Ectodermal cell (in vitro differentiated cells): ENCODE measurements around the gene MAP1B.
A peak's percentile ranks its signal among the peaks of the same experiment; 100 is the strongest.

ENCODE experiments used
- H3K27ac ChIP-seq: 2 replicates; pipeline ENCODE4 v1.7.0; 2013; ENCODE audit warnings: mild to moderate bottlenecking, low read depth, low read length; ENCODE audit not compliant: insufficient read depth, poor library complexity, severe bottlenecking
- H3K27me3 ChIP-seq: 2 replicates; pipeline ENCODE4 v1.7.0; 2013; ENCODE audit warnings: mild to moderate bottlenecking, low read length; ENCODE audit not compliant: insufficient read depth, control insufficient read depth, poor library complexity, severe bottlenecking
- H3K36me3 ChIP-seq: one replicate; pipeline ENCODE4 v1.7.0; 2013; ENCODE audit warnings: low read length; ENCODE audit not compliant: control insufficient read depth, insufficient read depth
- H3K4me1 ChIP-seq: one replicate; pipeline ENCODE4 v1.7.0; 2013; ENCODE audit warnings: low read length; ENCODE audit not compliant: control insufficient read depth, insufficient read depth
- H3K4me3 ChIP-seq: 2 replicates; pipeline ENCODE4 v1.7.0; 2013; ENCODE audit warnings: low read depth, low read length, control low read depth; ENCODE audit not compliant: insufficient read depth
- H3K9me3 ChIP-seq: 2 replicates; pipeline ENCODE4 v1.7.0; 2013; ENCODE audit warnings: mild to moderate bottlenecking, low read length, moderate library complexity; ENCODE audit not compliant: control insufficient read depth
- WGBS, 2 experiments: methylation state at CpG; one replicate each; pipeline ENCODE4 v1.1.7; 2013; ENCODE audit warnings: missing lambda C conversion rate in 2 of 2; 5-methylcytosine and 5-hydroxymethylcytosine counted together

Gene MAP1B

GRCh38 chr5:72156946-72157624 lies 49.8 kb downstream of the MAP1B start:
- Histone ChIP-seq H3K36me3 (no peaks in the 10 kb centered on the region), H3K4me1 (peaks cover 18% of the 10 kb centered on the region), H3K4me3 (no peak overlapping the region), H3K9me3 (no peaks in the 10 kb centered on the region), H3K27me3 (no peaks in the 10 kb centered on the region), H3K27ac (no peak overlapping the region)
- 76 to 83% methylated on average over 3 to 4 of the region's 5 CpGs for WGBS, 2 experiments

GRCh38 chr5:72157625-72157962 lies 50.3 kb downstream of the MAP1B start:
- Histone ChIP-seq H3K4me1 (peaks cover 16% of the 10 kb centered on the region), H3K4me3 (no peak overlapping the region), H3K36me3 (no peaks in the 10 kb centered on the region), H3K27ac (no peak overlapping the region), H3K9me3 (no peaks in the 10 kb centered on the region), H3K27me3 (no peaks in the 10 kb centered on the region)
- 88 to 99% methylated on average over 3 of the region's 3 CpGs for WGBS, 2 experiments

GRCh38 chr5:72159501-72159911 lies 52.2 kb downstream of the MAP1B start:
- no peaks in the 10 kb centered on the region for H3K9me3 ChIP-seq
- no peak overlapping the region for H3K27ac ChIP-seq
- H3K36me3 ChIP-seq = no peaks in the 10 kb centered on the region
- peaks cover 14% of the 10 kb centered on the region for H3K4me1 ChIP-seq
- no peak overlapping the region for H3K4me3 ChIP-seq
- 89 to 95% methylated on average over 3 of the region's 3 CpGs for WGBS, 2 experiments
- no peaks in the 10 kb centered on the region for H3K27me3 ChIP-seq

- H3K4me3 ChIP-seq = no peak overlapping the region
- H3K4me1 ChIP-seq = peaks cover 16% of the 10 kb centered on the region
- no peaks in the 10 kb centered on the region for H3K27me3 ChIP-seq
- H3K9me3 ChIP-seq = no peaks in the 10 kb centered on the region
- WGBS, 2 experiments = 91 to 94% methylated on average over 1 of the region's 1 CpG
- peak overlapping the region; percentile 12 for H3K27ac ChIP-seq
- H3K36me3 ChIP-seq = no peaks in the 10 kb centered on the region
Measured at GRCh38 chr5:72160329-72160728, 53.1 kb downstream of the MAP1B start.

- Histone ChIP-seq H3K27ac (no peak overlapping the region), H3K4me1 (peaks cover 22% of the 10 kb centered on the region), H3K27me3 (no peaks in the 10 kb centered on the region), H3K36me3 (no peaks in the 10 kb centered on the region), H3K9me3 (no peaks in the 10 kb centered on the region), H3K4me3 (no peak overlapping the region)
Measured at GRCh38 chr5:72160959-72161358, 53.7 kb downstream of the MAP1B start.

- Histone ChIP-seq H3K9me3 (no peaks in the 10 kb centered on the region), H3K4me1 (peaks cover 25% of the 10 kb centered on the region), H3K4me3 (no peak overlapping the region), H3K27me3 (no peaks in the 10 kb centered on the region), H3K36me3 (no peaks in the 10 kb centered on the region), H3K27ac (no peak overlapping the region)
- WGBS, 2 experiments = 93 to 94% methylated on average over 4 of the region's 4 CpGs
Measured at GRCh38 chr5:72161951-72162350, 54.7 kb downstream of the MAP1B start.

GRCh38 chr5:72163349-72163983 lies 56.2 kb downstream of the MAP1B start:
- Histone ChIP-seq H3K36me3 (no peaks in the 10 kb centered on the region), H3K27ac (no peak overlapping the region), H3K9me3 (no peaks in the 10 kb centered on the region), H3K4me1 (peaks cover 31% of the 10 kb centered on the region), H3K4me3 (no peak overlapping the region), H3K27me3 (no peaks in the 10 kb centered on the region)
- WGBS, 2 experiments = 100% methylated on average over 1 to 2 of the region's 2 CpGs

- Histone ChIP-seq H3K27ac (peak overlapping the region; percentile 81), H3K9me3 (no peaks in the 10 kb centered on the region), H3K4me1 (peaks cover 39% of the 10 kb centered on the region), H3K27me3 (no peaks in the 10 kb centered on the region), H3K36me3 (no peaks in the 10 kb centered on the region), H3K4me3 (no peak overlapping the region)
- WGBS, 2 experiments = 41 to 53% methylated on average over 15 of the region's 15 CpGs
Measured at GRCh38 chr5:72166070-72166979, 59.0 kb downstream of the MAP1B start.

GRCh38 chr5:72167257-72167656 lies 60.0 kb downstream of the MAP1B start:
- no peak overlapping the region for H3K27ac ChIP-seq
- no peaks in the 10 kb centered on the region for H3K36me3 ChIP-seq
- H3K27me3 ChIP-seq = no peaks in the 10 kb centered on the region
- H3K4me3 ChIP-seq = no peak overlapping the region
- no CpG with 5 or more reads among the region's 1 CpG for WGBS, 2 experiments
- H3K9me3 ChIP-seq = no peaks in the 10 kb centered on the region
- peaks cover 39% of the 10 kb centered on the region for H3K4me1 ChIP-seq

- H3K4me1 ChIP-seq = peaks cover 39% of the 10 kb centered on the region
- H3K27ac ChIP-seq = no peak overlapping the region
- H3K4me3 ChIP-seq = no peak overlapping the region
- H3K27me3 ChIP-seq = no peaks in the 10 kb centered on the region
- H3K36me3 ChIP-seq = no peaks in the 10 kb centered on the region
- no peaks in the 10 kb centered on the region for H3K9me3 ChIP-seq
- WGBS, 2 experiments = 91 to 95% methylated on average over 7 to 8 of the region's 8 CpGs
Measured at GRCh38 chr5:72167804-72168203, 60.5 kb downstream of the MAP1B start.
